GM12878 (cell line): ENCODE measurements around the gene SLC38A3. TPM values are rescaled to one million over a fixed set of nuclear protein-coding genes. Genes with fewer than 3 reads are reported as not detected.

Source experiments
- ATAC-seq: fragments of 200-7000 bp; cut with Tn5 transposase; 3 replicates; pipeline ENCODE4 v1.9.1; 2020; ENCODE audit warnings: mild to moderate bottlenecking, moderate library complexity
- BruUV-seq: library from RNA; stranded (reverse); fragments of 400-500 nt; replicated peaks from 2 replicates; lab custom pipeline; 2021; lab: Mats Ljungman, UMichigan
- CTCF ChIA-PET: fragments of 300-600 bp; sonication (Branson Sonifier 250); formaldehyde crosslinking; extraction: SDS; loops from one replicate; lab custom pipeline; 2021; ENCODE audit warnings: inconsistent platforms; lab: Yijun Ruan, JAX
- POLR2A ChIA-PET: fragments of 350-600 bp; formaldehyde crosslinking; extraction: SDS; loops from one replicate; lab custom pipeline; 2021; ENCODE audit warnings: inconsistent platforms; lab: Charles Lee
- RAD21 ChIA-PET: fragments of 300-600 bp; sonication (Branson Sonifier 250); formaldehyde crosslinking; loops from one replicate; lab custom pipeline; 2023; ENCODE audit warnings: antibody characterized with exemption; ENCODE audit not compliant: unreplicated experiment; lab: Charles Lee
- SMC1A ChIA-PET: fragments of 300-600 bp; sonication (Branson Sonifier 250); formaldehyde crosslinking; loops from one replicate; lab custom pipeline; 2023; ENCODE audit not compliant: unreplicated experiment, uncharacterized antibody; lab: Charles Lee
- DNase-seq: peaks from one replicate; pipeline ENCODE4 v3.0.0-alpha.2; 2011; ENCODE audit warnings: low read depth, low spot score
- FAIRE-seq: peaks from 3 replicates; lab custom pipeline; 2011; peaks lifted over from hg19 to GRCh38; lab: Jason Lieb, UNC
- H2AFZ ChIP-seq: 2 replicates; pipeline ENCODE4 v1.6.0; 2011; ENCODE audit warnings: low read depth, low read length, control low read depth; ENCODE audit not compliant: control insufficient read depth
- H3K27ac ChIP-seq: 2 replicates; pipeline ENCODE4 v1.5.1; 2011; ENCODE audit warnings: control low read depth; ENCODE audit not compliant: control insufficient read depth, insufficient read depth
- H3K27me3 ChIP-seq, 2 experiments: replicated peaks in 1 of 2; 2 replicates each; pipeline versions ENCODE4 v1.6.0 to v1.6.1; 2011; ENCODE audit warnings: low read length in 1 of 2; ENCODE audit not compliant: control insufficient read depth in 2 of 2, insufficient read depth in 2 of 2
- H3K36me3 ChIP-seq, 2 experiments: 2 replicates each; pipeline ENCODE4 v1.5.1; 2011; ENCODE audit warnings: low read length in 1 of 2; ENCODE audit not compliant: control insufficient read depth in 2 of 2, insufficient read depth in 2 of 2
- H3K4me1 ChIP-seq: 2 replicates; pipeline ENCODE4 v1.6.1; 2011; ENCODE audit warnings: mild to moderate bottlenecking, low read length, moderate library complexity, mixed read lengths; ENCODE audit not compliant: control insufficient read depth, insufficient read depth
- H3K4me2 ChIP-seq: 2 replicates; pipeline ENCODE4 v1.6.0; 2011; ENCODE audit warnings: control low read depth; ENCODE audit not compliant: control insufficient read depth, insufficient read depth
- H3K4me3 ChIP-seq: fragments of 200-600 bp; sonication (generic); 2 replicates; pipeline ENCODE4 v1.5.1; 2016
- H3K79me2 ChIP-seq: 2 replicates; pipeline ENCODE4 v1.6.0; 2011; ENCODE audit warnings: low read length; ENCODE audit not compliant: control insufficient read depth, insufficient read depth
- H3K9ac ChIP-seq: 2 replicates; pipeline ENCODE4 v1.8.0; 2011; ENCODE audit warnings: low read length, control low read depth, mixed read lengths; ENCODE audit not compliant: control insufficient read depth, insufficient read depth
- H3K9me3 ChIP-seq: replicated peaks from 3 replicates; pipeline ENCODE4 v1.5.1; 2011; ENCODE audit warnings: mild to moderate bottlenecking, low read length; ENCODE audit not compliant: control insufficient read depth, insufficient read depth
- H4K20me1 ChIP-seq: 2 replicates; pipeline ENCODE4 v1.6.0; 2011; ENCODE audit not compliant: control insufficient read depth, insufficient read depth
- CTCF ChIP-seq, 3 experiments: IDR thresholded peaks in 2 of 3; conservative IDR thresholded peaks in 1 of 3; 2 replicates each; pipeline ENCODE4 v1.5.1; 2011; ENCODE audit warnings: low read depth in 3 of 3, low read length in 3 of 3, mild to moderate bottlenecking in 3 of 3, control low read depth in 2 of 3, moderate library complexity in 2 of 3, inconsistent platforms in 1 of 3, mixed read lengths in 1 of 3; ENCODE audit not compliant: control insufficient read depth in 2 of 3, insufficient read depth in 1 of 3; ENCODE audit errors: extremely low read depth in 1 of 3
- ESRRA ChIP-seq: IDR thresholded peaks from 2 replicates; pipeline ENCODE4 v1.6.1; 2012; ENCODE audit warnings: mild to moderate bottlenecking, low read length, improper control_type of control experiment
- MLLT1 ChIP-seq: fragments of 450-650 bp; IDR thresholded peaks from 2 replicates; pipeline ENCODE4 v1.6.1; 2016; ENCODE audit warnings: mild to moderate bottlenecking
- NBN ChIP-seq: fragments of 450-650 bp; IDR thresholded peaks from 2 replicates; pipeline ENCODE4 v1.6.1; 2016
- NFYA ChIP-seq: IDR thresholded peaks from 2 replicates; pipeline ENCODE4 v1.6.1; 2011; ENCODE audit warnings: low read depth, mild to moderate bottlenecking, low read length, improper control_type of control experiment, borderline replicate concordance
- POLR2A ChIP-seq: IDR thresholded peaks from 2 replicates; pipeline ENCODE4 v1.6.1; 2011; ENCODE audit warnings: low read depth, mild to moderate bottlenecking, low read length
- WGBS: methylation state at CpG from one replicate; pipeline ENCODE4 v1.1.6; 2016; ENCODE audit warnings: low lambda C conversion rate; ENCODE audit not compliant: insufficient replicate concordance, insufficient coverage; ENCODE audit errors: missing lambda C conversion rate; 5-methylcytosine and 5-hydroxymethylcytosine counted together
- in situ Hi-C: fragments of 300-500 bp; cut with MboI; formaldehyde crosslinking; loops from 9 replicates; pipeline ENCODE4 v1.14.3; 2018; ENCODE audit warnings: mixed read lengths
- intact Hi-C: fragments of 100-400 bp; cut with micrococcal nuclease; formaldehyde crosslinking; loops from one replicate; pipeline ENCODE4 v1.14.2; 2022; ENCODE audit not compliant: unreplicated experiment
- polyA plus RNA-seq, 11 experiments: library from polyadenylated mRNA; depleted of rRNA in 4 of 11; unstranded in 6 of 11; stranded (reverse) in 5 of 11; fragments of >200 nt; fragmentation: Nextera tagmentation in 4 of 11; fragmentation: Illumina TruSeq in 1 of 11; extraction: Ambion mirVana in 4 of 11; extraction: Trizol in 1 of 11; gene quantifications; 1 replicate in 1 of 11; 2 replicates in 10 of 11; pipeline versions ENCODE4 v1.2.1 to v1.2.3, GENCODE V29; 2011 to 2016; ENCODE audit warnings: inconsistent platforms in 2 of 11, missing spikeins in 2 of 11, low read depth in 1 of 11
- total RNA-seq, 4 experiments: library from RNA; depleted of rRNA in 3 of 4; stranded (reverse); fragments of >200 nt in 3 of 4; fragmentation: Illumina TruSeq in 1 of 4; extraction: Trizol in 1 of 4; gene quantifications; 2 replicates each; pipeline versions ENCODE4 v1.2.1 to v1.2.3, GENCODE V29; 2013 to 2021

Gene SLC38A3
- total and polyA plus RNA-seq, 10 of the 15 experiments (the other 5 are each of a cell fraction or from before 2014, with no cell fraction given): 0.14 TPM; not detected in 9

- TF ChIP-seq CTCF (IDR thresholded peaks at IDR 0.05 in 2 of 3, conservative IDR thresholded peaks at IDR 0.05 in 1 of 3; ENCODE audit: control insufficient read depth in 2 of 3, extremely low read depth in 1 of 3, insufficient read depth in 1 of 3, low read depth in 3 of 3, low read length in 3 of 3) (no peak), ESRRA (no peak)
Measured at GRCh38 chr3:50238549-50239026, 33.5 kb downstream of the SLC38A3 start (continued).

GRCh38 chr3:50239649-50240048 lies 34.6 kb downstream of the SLC38A3 start:
- H4K20me1 ChIP-seq: peaks cover 12% of the 10 kb centered on the region
- TF ChIP-seq MLLT1 (no peak), NBN (no peak), NFYA (no peak), POLR2A (peak; percentile 7; the same call in 1 of the 2 replicates)

More at GRCh38 chr3:50239649-50240048, 34.6 kb downstream of the SLC38A3 start:
- peaks cover 46% of the 10 kb centered on the region for H3K4me1 ChIP-seq
- H3K27ac ChIP-seq: no peak overlapping the region
- no TSS peak for BruUV-seq
- ChIA-PET RAD21 (interaction anchor here (5.1 kb wide), 1 partner anchor 12 kb away, joined by 36 read pairs; no protein-coding TSS in a partner anchor), SMC1A (interaction anchor here (0.6 to 0.8 kb wide), 3 partner anchors 9 to 1833 kb away, joined by 3 to 4 read pairs (median 4); no protein-coding TSS in a partner anchor), CTCF (no interaction called here), POLR2A (no interaction called here)
- ATAC-seq: no peak
- no peak for FAIRE-seq
- WGBS: 86% methylated on average over 4 of the region's 4 CpGs
- H3K27me3 ChIP-seq: no peaks in the 10 kb centered on the region
- no peaks in the 10 kb centered on the region for H3K9me3 ChIP-seq
- peaks cover 79% of the 10 kb centered on the region for H3K79me2 ChIP-seq
- H3K4me2 ChIP-seq: peak overlapping the region; percentile 39
- intact Hi-C loops: loop anchor here (5.0 kb wide), 1 partner anchor 98 kb away; no protein-coding TSS in a partner anchor
- H3K9ac ChIP-seq: no peak overlapping the region
- in situ Hi-C loops: no loop called here
- peaks cover 0 to 4% of the 10 kb centered on the region in 2 experiments; a peak in 3 of 4 replicates for H3K36me3 ChIP-seq
- no peak overlapping the region; the same call in 1 of the 2 replicates for H3K4me3 ChIP-seq
- no peak overlapping the region for H2AFZ ChIP-seq
- no peak for DNase-seq
